Mesendoderm (in vitro differentiated cells): ENCODE measurements around the gene GPR158.

Source experiments
- DNase-seq: peaks from one replicate; pipeline ENCODE4 v3.0.0; 2013
- H2AK5ac ChIP-seq: 2 replicates; pipeline ENCODE4 v1.6.1; 2013; ENCODE audit warnings: low read length, inconsistent platforms
- H2BK120ac ChIP-seq: 2 replicates; pipeline ENCODE4 v1.6.1; 2013; ENCODE audit warnings: low read depth, mild to moderate bottlenecking, low read length, moderate library complexity, mixed read lengths
- H2BK15ac ChIP-seq: replicated peaks from 2 replicates; pipeline ENCODE4 v1.6.1; 2013; ENCODE audit warnings: low read depth, mild to moderate bottlenecking, moderate library complexity
- H2BK5ac ChIP-seq: 2 replicates; pipeline ENCODE4 v1.6.1; 2013; ENCODE audit warnings: low read length, inconsistent platforms
- H3K18ac ChIP-seq: 2 replicates; pipeline ENCODE4 v1.6.1; 2013; ENCODE audit warnings: mild to moderate bottlenecking, low read length, mixed read lengths
- H3K23ac ChIP-seq: one replicate; pipeline ENCODE4 v1.6.1; 2013; ENCODE audit warnings: low read length
- H3K27ac ChIP-seq: 2 replicates; pipeline ENCODE4 v1.5.1; 2013; ENCODE audit warnings: low read depth, mild to moderate bottlenecking, inconsistent platforms, low read length, moderate library complexity
- H3K27me3 ChIP-seq: 2 replicates; pipeline ENCODE4 v1.6.1; 2013; ENCODE audit warnings: low read length, control low read depth, mild to moderate bottlenecking, inconsistent platforms; ENCODE audit not compliant: insufficient read depth, poor library complexity
- H3K36me3 ChIP-seq: 2 replicates; pipeline ENCODE4 v1.6.1; 2013; ENCODE audit warnings: low read length, inconsistent platforms; ENCODE audit not compliant: control insufficient read depth, insufficient read depth
- H3K4ac ChIP-seq: one replicate; pipeline ENCODE4 v1.6.1; 2013; ENCODE audit warnings: low read depth, mild to moderate bottlenecking, low read length, moderate library complexity
- H3K4me1 ChIP-seq: 2 replicates; pipeline ENCODE4 v1.6.1; 2013; ENCODE audit warnings: low read depth, low read length, inconsistent platforms; ENCODE audit not compliant: control insufficient read depth
- H3K4me2 ChIP-seq: 2 replicates; pipeline ENCODE4 v1.6.1; 2013; ENCODE audit warnings: low read length
- H3K4me3 ChIP-seq: 2 replicates; pipeline ENCODE4 v1.5.1; 2013; ENCODE audit warnings: mild to moderate bottlenecking, low read length
- H3K56ac ChIP-seq: one replicate; pipeline ENCODE4 v1.6.1; 2013; ENCODE audit warnings: low read length
- H3K79me1 ChIP-seq: 2 replicates; pipeline ENCODE4 v1.6.1; 2013; ENCODE audit warnings: low read length, inconsistent platforms
- H3K79me2 ChIP-seq: 2 replicates; pipeline ENCODE4 v1.6.1; 2013; ENCODE audit warnings: mild to moderate bottlenecking, low read length; ENCODE audit not compliant: control insufficient read depth, insufficient read depth
- H3K9ac ChIP-seq: 2 replicates; pipeline ENCODE4 v1.6.1; 2013; ENCODE audit warnings: low read length, inconsistent platforms
- H4K5ac ChIP-seq: one replicate; pipeline ENCODE4 v1.6.1; 2013; ENCODE audit warnings: low read length
- H4K8ac ChIP-seq: one replicate; pipeline ENCODE4 v1.6.1; 2013; ENCODE audit warnings: low read depth, mild to moderate bottlenecking, control low read depth, low read length, moderate library complexity
- WGBS: extraction: QIAGEN DNeasy Blood & Tissue Kit; methylation state at CpG from one replicate; pipeline ENCODE4 v1.1.7; 2013; ENCODE audit warnings: low lambda C conversion rate, missing lambda C conversion rate; ENCODE audit not compliant: insufficient coverage; ENCODE audit errors: extremely low coverage; 5-methylcytosine and 5-hydroxymethylcytosine counted together

Gene GPR158

GRCh38 chr10:25294032-25294926 lies 119.5 kb downstream of the GPR158 start:
- no peak overlapping the region for H3K4me3 ChIP-seq
- no peaks in the 10 kb centered on the region for H3K36me3 ChIP-seq
- H2AK5ac ChIP-seq = no peak overlapping the region
- H2BK120ac ChIP-seq = no peak overlapping the region
- no peak overlapping the region for H4K8ac ChIP-seq
- no peak overlapping the region for H3K56ac ChIP-seq
- no peaks in the 10 kb centered on the region for H3K27me3 ChIP-seq
- no peak overlapping the region for H2BK15ac ChIP-seq
- no peak overlapping the region for H3K4ac ChIP-seq
- H3K4me2 ChIP-seq = no peak overlapping the region
- H3K79me2 ChIP-seq = no peaks in the 10 kb centered on the region
- H3K4me1 ChIP-seq = no peaks in the 10 kb centered on the region
- no peak overlapping the region for H3K9ac ChIP-seq
- no peak overlapping the region for H2BK5ac ChIP-seq
- H3K23ac ChIP-seq = no peak overlapping the region
- no peaks in the 10 kb centered on the region for H3K79me1 ChIP-seq
- WGBS = no CpG with 5 or more reads among the region's 5 CpGs
- H3K27ac ChIP-seq = no peak overlapping the region
- peak; percentile 34 for DNase-seq
- no peak overlapping the region for H3K18ac ChIP-seq
- H4K5ac ChIP-seq = no peak overlapping the region

GRCh38 chr10:25296324-25296723 lies 121.5 kb downstream of the GPR158 start:
- H3K27ac ChIP-seq = no peak overlapping the region
- no peak overlapping the region for H4K8ac ChIP-seq
- no peaks in the 10 kb centered on the region for H3K79me1 ChIP-seq
- H3K18ac ChIP-seq = no peak overlapping the region
- H3K79me2 ChIP-seq = no peaks in the 10 kb centered on the region
- H3K56ac ChIP-seq = no peak overlapping the region
- H3K23ac ChIP-seq = no peak overlapping the region
- DNase-seq = no peak
- no peak overlapping the region for H2BK5ac ChIP-seq
- no peaks in the 10 kb centered on the region for H3K36me3 ChIP-seq
- no peaks in the 10 kb centered on the region for H3K4me1 ChIP-seq
- no CpG with 5 or more reads among the region's 1 CpG for WGBS
- no peak overlapping the region for H2BK120ac ChIP-seq
- no peaks in the 10 kb centered on the region for H3K27me3 ChIP-seq
- H2AK5ac ChIP-seq = no peak overlapping the region
- no peak overlapping the region for H2BK15ac ChIP-seq
- H4K5ac ChIP-seq = no peak overlapping the region
- no peak overlapping the region for H3K4me3 ChIP-seq
- H3K4me2 ChIP-seq = no peak overlapping the region
- H3K9ac ChIP-seq = no peak overlapping the region
- H3K4ac ChIP-seq = no peak overlapping the region

GRCh38 chr10:25297466-25297865 lies 122.7 kb downstream of the GPR158 start:
- H3K27me3 ChIP-seq = no peaks in the 10 kb centered on the region
- H3K4me3 ChIP-seq = no peak overlapping the region
- no peak overlapping the region for H3K4ac ChIP-seq
- no peak overlapping the region for H3K18ac ChIP-seq
- no peak overlapping the region for H4K5ac ChIP-seq
- no peaks in the 10 kb centered on the region for H3K79me2 ChIP-seq
- no peak overlapping the region for H3K27ac ChIP-seq
- H2BK15ac ChIP-seq = no peak overlapping the region
- H2BK5ac ChIP-seq = no peak overlapping the region
- H3K56ac ChIP-seq = no peak overlapping the region
- H3K9ac ChIP-seq = no peak overlapping the region
- no CpG with 5 or more reads among the region's 4 CpGs for WGBS
- no peaks in the 10 kb centered on the region for H3K79me1 ChIP-seq
- H4K8ac ChIP-seq = no peak overlapping the region
- no peak overlapping the region for H2BK120ac ChIP-seq
- no peak overlapping the region for H3K23ac ChIP-seq
- no peaks in the 10 kb centered on the region for H3K36me3 ChIP-seq
- no peak overlapping the region for H2AK5ac ChIP-seq
- no peak for DNase-seq
- H3K4me1 ChIP-seq = no peaks in the 10 kb centered on the region
- H3K4me2 ChIP-seq = no peak overlapping the region

- no peak overlapping the region for H3K4ac ChIP-seq
Observed at GRCh38 chr10:25300073-25300472, 125.3 kb downstream of the GPR158 start.

GRCh38 chr10:25304606-25305005 lies 129.8 kb downstream of the GPR158 start:
- Histone ChIP-seq H4K5ac (no peak overlapping the region), H2AK5ac (no peak overlapping the region), H3K4me1 (no peaks in the 10 kb centered on the region), H3K23ac (no peak overlapping the region), H3K36me3 (no peaks in the 10 kb centered on the region), H3K4me2 (no peak overlapping the region), H3K9ac (no peak overlapping the region), H4K8ac (no peak overlapping the region), H2BK120ac (no peak overlapping the region), H3K4me3 (no peak overlapping the region), H2BK15ac (no peak overlapping the region), H3K27ac (no peak overlapping the region), H3K79me1 (no peaks in the 10 kb centered on the region), H3K27me3 (no peaks in the 10 kb centered on the region), H3K18ac (no peak overlapping the region), H3K56ac (no peak overlapping the region), H2BK5ac (no peak overlapping the region), H3K4ac (no peak overlapping the region), H3K79me2 (no peaks in the 10 kb centered on the region)
- DNase-seq = no peak
- whole genome bisulfite sequencing = no CpG with 5 or more reads among the region's 4 CpGs

More at GRCh38 chr10:25300073-25300472, 125.3 kb downstream of the GPR158 start:
- no peak overlapping the region for H3K23ac ChIP-seq
- H3K56ac ChIP-seq = no peak overlapping the region
- no peak overlapping the region for H2BK5ac ChIP-seq
- no peak overlapping the region for H3K4me3 ChIP-seq
- peak; percentile 53 for DNase-seq
- H2BK120ac ChIP-seq = no peak overlapping the region
- H3K79me2 ChIP-seq = no peaks in the 10 kb centered on the region
- no peaks in the 10 kb centered on the region for H3K27me3 ChIP-seq
- H3K27ac ChIP-seq = no peak overlapping the region
- H2BK15ac ChIP-seq = no peak overlapping the region
- H3K79me1 ChIP-seq = no peaks in the 10 kb centered on the region
- no peaks in the 10 kb centered on the region for H3K4me1 ChIP-seq
- no peak overlapping the region for H4K8ac ChIP-seq
- WGBS = no CpG with 5 or more reads among the region's 2 CpGs
- no peak overlapping the region for H3K18ac ChIP-seq
- H4K5ac ChIP-seq = no peak overlapping the region
- no peak overlapping the region for H3K9ac ChIP-seq
- H3K4me2 ChIP-seq = no peak overlapping the region
- no peaks in the 10 kb centered on the region for H3K36me3 ChIP-seq
- H2AK5ac ChIP-seq = no peak overlapping the region

- Histone ChIP-seq H3K4me1 (no peaks in the 10 kb centered on the region), H3K4me3 (no peak overlapping the region), H2AK5ac (no peak overlapping the region), H3K27me3 (no peaks in the 10 kb centered on the region), H3K23ac (no peak overlapping the region), H3K79me2 (no peaks in the 10 kb centered on the region), H3K36me3 (no peaks in the 10 kb centered on the region), H3K27ac (no peak overlapping the region), H3K56ac (no peak overlapping the region), H2BK120ac (no peak overlapping the region), H3K4me2 (no peak overlapping the region), H3K18ac (no peak overlapping the region), H2BK15ac (no peak overlapping the region), H3K4ac (no peak overlapping the region), H3K79me1 (no peaks in the 10 kb centered on the region), H3K9ac (no peak overlapping the region), H4K5ac (no peak overlapping the region), H4K8ac (no peak overlapping the region), H2BK5ac (no peak overlapping the region)
- DNase-seq = no peak
- WGBS = no CpG with 5 or more reads among the region's 1 CpG
Observed at GRCh38 chr10:25306386-25306785, 131.6 kb downstream of the GPR158 start.
